Measurements from ENCODE around the gene AKT2.

Gene AKT2

GRCh38 chr19:40216013-40216776, 69.0 kb downstream of the AKT2 start:
- no peak for DNase-seq

GRCh38 chr19:40214936-40215335, 70.2 kb downstream of the AKT2 start:
- DNase-seq, result no peak

- DNase-seq, result no peak
These were observed 71.1 kb downstream of the AKT2 start for GRCh38 chr19:40213882-40214570.

GRCh38 chr19:40213251-40213829, 71.8 kb downstream of the AKT2 start:
- no peak for DNase-seq

GRCh38 chr19:40210889-40211288, 74.3 kb downstream of the AKT2 start:
- no peak for DNase-seq

GRCh38 chr19:40208602-40209001, 76.5 kb downstream of the AKT2 start:
- no peak for DNase-seq

GRCh38 chr19:40205760-40206159, 79.4 kb downstream of the AKT2 start:
- DNase-seq, result no peak

GRCh38 chr19:40204381-40204780, 80.8 kb downstream of the AKT2 start:
- DNase-seq, result no peak

- DNase-seq, result no peak
These were observed 84.6 kb downstream of the AKT2 start for GRCh38 chr19:40200341-40201099.

- no peak for DNase-seq
These were observed 86.7 kb downstream of the AKT2 start for GRCh38 chr19:40198272-40198990.

GRCh38 chr19:40193587-40193849, 91.6 kb downstream of the AKT2 start:
- no peak for DNase-seq

- no peak for DNase-seq
These were observed 92.2 kb downstream of the AKT2 start for GRCh38 chr19:40192758-40193586.

GRCh38 chr19:40191836-40192646, 93.1 kb downstream of the AKT2 start:
- DNase-seq, result no peak

- DNase-seq, result peak; percentile 62
These were observed 94.0 kb downstream of the AKT2 start, which contains the start of gene MAP3K10 for GRCh38 chr19:40190891-40191835. TSS of gene MAP3K10 (plus strand) at chr19:40191426. CDS start at chr19:40192032, 606 bp downstream.

- no peak for DNase-seq
These were observed 100.9 kb downstream of the AKT2 start for GRCh38 chr19:40184273-40184672.
